ENCODE measurements around the gene ADGRB3. TPM values are rescaled to one million over a fixed set of nuclear protein-coding genes. Genes with fewer than 3 reads are reported as not detected.

The ADGRB3 gene
- total and polyA plus RNA-seq, 2 donors (not counting 3 experiments of a cell fraction or from before 2014, with no cell fraction given) = not detected

GRCh38 chr6:69285054-69285453 lies 650.0 kb downstream of the ADGRB3 start:
- TF ChIP-seq GATA2 (IDR thresholded peaks at IDR 0.05; ENCODE audit: insufficient read depth, insufficient read length, low read depth, low read length) (no peak), MYC (IDR thresholded peaks at IDR 0.05; ENCODE audit: low read depth, low read length) (no peak), JUN (IDR thresholded peaks at IDR 0.05; ENCODE audit: borderline replicate concordance, insufficient read depth, insufficient read length, low read depth) (no peak), POLR2A (IDR thresholded peaks at IDR 0.05; ENCODE audit: low read depth, low read length) (no peak), EZH2 (IDR thresholded peaks at IDR 0.05; ENCODE audit: borderline replicate concordance, low read depth, low read length, severe bottlenecking) (no peak), MAX (IDR thresholded peaks at IDR 0.05; ENCODE audit: insufficient read depth, insufficient read length) (no peak), FOS (IDR thresholded peaks at IDR 0.05; ENCODE audit: borderline replicate concordance, insufficient read depth, low read length) (no peak), POLR2AphosphoS5 (IDR thresholded peaks at IDR 0.05; ENCODE audit: insufficient read depth, low read depth, low read length) (no peak), CTCF (IDR thresholded peaks at IDR 0.05; ENCODE audit: extremely low read depth in 1 of 2, insufficient read depth in 1 of 2, low read depth in 1 of 2, low read length in 2 of 2) (no peak)
- intact Hi-C loops (cut with micrococcal nuclease) = no loop called here
- CTCF ChIA-PET = no interaction called here
- Histone ChIP-seq H3K79me2 (ENCODE audit: control insufficient read depth, insufficient read depth, low read length) (no peaks in the 10 kb centered on the region), H3K9ac (replicated peaks; ENCODE audit: extremely low read depth, insufficient read depth, low read length) (no peak overlapping the region), H3K4me3 (replicated peaks in 1 of 3; ENCODE audit: insufficient read depth in 1 of 3, low read depth in 1 of 3, low read length in 3 of 3) (no peak overlapping the region), H3K9me1 (replicated peaks; ENCODE audit: control insufficient read depth, extremely low read depth, insufficient read depth, low read length) (no peaks in the 10 kb centered on the region), H3K36me3 (ENCODE audit: control insufficient read depth in 2 of 2, extremely low read depth in 1 of 2, insufficient read depth in 2 of 2, low read length in 2 of 2) (no peaks in the 10 kb centered on the region), H3K9me3 (replicated peaks; ENCODE audit: control insufficient read depth, insufficient read depth, low read length) (peaks cover 3% of the 10 kb centered on the region), H4K20me1 (replicated peaks; ENCODE audit: control insufficient read depth, extremely low read depth, insufficient read depth, low read length) (no peaks in the 10 kb centered on the region), H2AFZ (ENCODE audit: low read depth, low read length) (no peak overlapping the region), H3K4me1 (ENCODE audit: control insufficient read depth, extremely low read depth, insufficient read depth, low read length) (no peaks in the 10 kb centered on the region), H3K27ac (ENCODE audit: insufficient read depth, low read depth, low read length) (no peak overlapping the region), H3K27me3 (ENCODE audit: control insufficient read depth in 2 of 2, insufficient read depth in 2 of 2, low read length in 2 of 2) (no peaks in the 10 kb centered on the region), H3K4me2 (ENCODE audit: insufficient read depth, low read length) (no peak overlapping the region)
- BruUV-seq (replicated peaks) = no TSS peak
- dilution Hi-C loops (cut with MboI; ENCODE audit: extremely low pct_ligation_motif_present, low sequenced_read_pairs) = no loop called here
- POLR2A ChIA-PET = no interaction called here
- DNase-seq (ENCODE audit: low read depth, low spot score) = no peak
- no peak for FAIRE-seq
